Stimulated activated CD8-positive, alpha-beta memory T cell treated with anti-CD3 and anti-CD28 coated beads, Interleukin-7, amount 100 ng/mL, for 24 hours (primary cell): ENCODE results near the gene PELI3.
"Not testable (repeated sequence)": the region's sequence is repeated elsewhere in the genome, so short reads cannot be mapped to it uniquely, and the experiment has no call there.

Source experiments
- DNase-seq: peaks from one replicate; pipeline ENCODE4 v3.0.0-alpha.2; 2020; ENCODE audit warnings: low read depth

The PELI3 gene, protein sequence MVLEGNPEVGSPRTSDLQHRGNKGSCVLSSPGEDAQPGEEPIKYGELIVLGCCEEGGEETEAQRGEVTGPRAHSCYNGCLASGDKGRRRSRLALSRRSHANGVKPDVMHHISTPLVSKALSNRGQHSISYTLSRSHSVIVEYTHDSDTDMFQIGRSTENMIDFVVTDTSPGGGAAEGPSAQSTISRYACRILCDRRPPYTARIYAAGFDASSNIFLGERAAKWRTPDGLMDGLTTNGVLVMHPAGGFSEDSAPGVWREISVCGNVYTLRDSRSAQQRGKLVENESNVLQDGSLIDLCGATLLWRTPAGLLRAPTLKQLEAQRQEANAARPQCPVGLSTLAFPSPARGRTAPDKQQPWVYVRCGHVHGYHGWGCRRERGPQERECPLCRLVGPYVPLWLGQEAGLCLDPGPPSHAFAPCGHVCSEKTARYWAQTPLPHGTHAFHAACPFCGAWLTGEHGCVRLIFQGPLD

DNA sequence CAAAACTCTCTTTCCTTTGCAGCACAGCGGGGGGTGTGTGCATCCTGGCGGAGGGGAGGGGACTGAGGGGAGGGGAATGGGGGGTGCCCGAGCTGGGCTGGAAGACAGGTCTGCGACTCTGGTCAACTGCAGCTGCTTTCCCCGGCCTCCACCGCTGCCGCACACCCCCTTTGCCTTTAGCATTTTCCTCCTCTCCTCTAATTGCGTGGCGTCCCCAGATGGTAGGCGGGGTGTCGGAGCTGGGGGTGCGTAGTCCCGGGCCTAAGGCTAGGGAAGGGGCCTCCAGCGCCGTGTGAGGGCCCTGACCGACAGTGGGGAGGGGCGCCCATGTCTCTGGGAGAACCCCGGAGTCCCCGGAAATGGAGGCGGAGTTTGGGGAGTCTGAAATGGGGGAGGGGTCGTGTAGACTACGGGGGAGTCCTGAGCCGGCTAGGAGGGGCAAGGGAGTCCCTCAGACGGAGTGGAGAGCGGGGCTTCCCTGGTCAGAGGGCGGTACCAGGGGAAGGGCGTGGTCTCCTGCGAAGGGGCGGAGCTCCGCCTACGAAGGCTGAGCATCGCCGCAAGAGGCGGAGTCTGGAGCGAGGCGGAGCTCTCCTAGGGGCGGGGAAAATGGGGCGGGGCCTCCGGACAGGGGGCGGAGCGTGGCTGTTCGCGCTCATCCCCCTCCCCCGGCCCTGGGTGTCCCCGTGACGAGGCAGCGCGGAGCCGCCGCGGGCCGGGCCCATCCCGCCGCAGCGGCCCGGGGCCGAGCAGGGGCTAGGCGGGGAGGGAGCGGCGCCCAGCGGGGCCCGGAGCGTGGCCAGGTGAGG is at the start of gene PELI3:
TSS of gene PELI3 (plus strand) at position 681 of the 809 bp plus-strand sequence. CDS start 1,224 bp downstream, outside the sequence.
- DNase-seq = peak; percentile 91

DNA sequence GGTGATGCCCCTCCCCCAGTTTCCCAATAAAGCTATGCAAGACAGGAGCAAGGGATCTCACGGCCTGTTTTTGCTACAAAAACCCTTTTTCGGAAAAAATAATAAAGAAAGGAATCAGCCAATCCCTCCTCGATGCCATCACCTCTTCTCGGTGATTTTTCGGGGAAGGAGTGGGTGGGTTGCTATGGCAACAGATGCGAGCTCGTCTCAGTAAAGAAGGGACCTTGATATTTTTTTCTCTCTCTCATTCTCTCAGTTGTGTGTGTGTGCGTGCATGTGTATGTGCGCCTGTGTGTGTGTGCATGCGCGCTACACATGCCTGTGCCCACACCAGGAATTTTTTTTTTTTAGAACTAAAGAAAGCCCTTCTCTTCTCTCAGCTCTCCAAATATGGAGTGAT is 49.7 kb upstream of the PELI3 start:
- no peak for DNase-seq

DNA sequence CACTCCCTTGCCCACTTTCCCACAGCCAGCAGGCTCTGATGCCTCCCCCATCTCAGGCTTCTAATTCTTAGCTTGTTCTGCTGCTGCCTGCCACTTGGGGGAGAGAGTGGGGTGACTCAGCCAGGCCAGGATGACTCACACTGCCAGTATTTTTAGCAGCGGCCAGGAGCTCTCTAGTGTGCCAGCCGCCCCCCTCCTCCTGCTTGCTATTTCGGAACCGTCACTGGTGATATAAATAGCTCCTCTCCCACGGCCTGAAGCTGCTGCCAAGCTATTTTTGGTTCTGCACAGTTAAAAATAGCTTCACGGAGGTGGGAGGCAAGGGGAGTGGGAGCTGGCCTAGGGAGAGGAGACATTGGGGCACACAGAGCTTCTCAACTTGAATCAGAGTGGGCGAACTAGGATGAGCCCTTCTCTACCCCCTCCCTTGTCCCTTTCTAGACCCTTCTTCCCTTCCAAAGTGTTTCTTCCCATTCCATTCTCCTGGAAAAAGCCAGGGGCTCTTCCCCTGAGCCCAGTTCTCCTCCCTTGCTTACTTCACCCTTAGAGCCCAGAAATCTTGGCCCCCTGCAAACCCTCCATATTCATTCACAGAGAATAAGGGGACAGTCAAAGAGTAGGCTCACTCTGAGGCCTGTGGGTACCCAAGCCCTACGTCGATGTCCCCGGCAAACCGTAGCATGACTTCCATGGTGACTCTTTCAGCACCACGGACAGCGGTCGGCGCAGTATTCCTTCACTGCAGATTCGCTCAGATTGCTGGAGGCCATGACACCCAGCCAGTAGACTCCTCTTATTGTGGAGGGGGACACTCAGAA is 48.3 kb upstream of the PELI3 start:
- DNase-seq = peak; percentile 33

DNA sequence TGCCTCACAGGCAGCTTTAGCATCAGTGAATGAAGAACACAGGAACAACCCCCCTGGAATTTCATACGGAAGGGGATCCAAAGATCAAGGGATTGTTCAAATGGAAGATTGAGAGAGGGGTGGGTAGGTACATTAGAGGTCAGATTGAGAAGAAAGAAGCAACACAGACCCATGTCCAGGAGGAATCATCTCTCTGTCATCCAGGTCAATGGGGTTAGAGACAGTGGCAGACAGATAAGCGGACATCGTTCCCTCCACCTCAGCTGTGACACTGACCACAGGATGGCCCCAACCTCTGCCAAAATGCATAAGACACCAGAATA is 47.8 kb upstream of the PELI3 start:
- no peak for DNase-seq

DNA sequence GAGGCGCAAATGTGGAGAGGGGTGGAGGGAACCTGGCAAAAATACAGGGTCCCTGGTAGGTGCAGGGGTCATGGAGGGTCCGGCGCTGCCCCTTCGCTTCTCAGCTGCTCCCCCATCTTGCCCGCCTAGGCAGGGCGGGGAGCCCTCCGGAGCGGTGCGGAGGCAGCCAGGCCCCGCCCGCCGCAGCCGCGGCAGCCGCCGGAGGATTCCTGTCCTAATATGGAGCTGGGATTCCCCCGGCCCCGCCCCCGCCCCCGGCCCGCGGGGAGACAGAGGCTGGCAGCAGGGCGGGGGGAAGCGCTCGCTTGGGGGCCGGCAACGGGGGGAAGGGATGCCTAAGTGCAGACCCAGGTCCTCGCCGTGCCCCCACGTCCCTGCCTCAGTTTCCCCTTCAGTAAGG is 46.9 kb upstream of the PELI3 start:
- DNase-seq = no peak

DNA sequence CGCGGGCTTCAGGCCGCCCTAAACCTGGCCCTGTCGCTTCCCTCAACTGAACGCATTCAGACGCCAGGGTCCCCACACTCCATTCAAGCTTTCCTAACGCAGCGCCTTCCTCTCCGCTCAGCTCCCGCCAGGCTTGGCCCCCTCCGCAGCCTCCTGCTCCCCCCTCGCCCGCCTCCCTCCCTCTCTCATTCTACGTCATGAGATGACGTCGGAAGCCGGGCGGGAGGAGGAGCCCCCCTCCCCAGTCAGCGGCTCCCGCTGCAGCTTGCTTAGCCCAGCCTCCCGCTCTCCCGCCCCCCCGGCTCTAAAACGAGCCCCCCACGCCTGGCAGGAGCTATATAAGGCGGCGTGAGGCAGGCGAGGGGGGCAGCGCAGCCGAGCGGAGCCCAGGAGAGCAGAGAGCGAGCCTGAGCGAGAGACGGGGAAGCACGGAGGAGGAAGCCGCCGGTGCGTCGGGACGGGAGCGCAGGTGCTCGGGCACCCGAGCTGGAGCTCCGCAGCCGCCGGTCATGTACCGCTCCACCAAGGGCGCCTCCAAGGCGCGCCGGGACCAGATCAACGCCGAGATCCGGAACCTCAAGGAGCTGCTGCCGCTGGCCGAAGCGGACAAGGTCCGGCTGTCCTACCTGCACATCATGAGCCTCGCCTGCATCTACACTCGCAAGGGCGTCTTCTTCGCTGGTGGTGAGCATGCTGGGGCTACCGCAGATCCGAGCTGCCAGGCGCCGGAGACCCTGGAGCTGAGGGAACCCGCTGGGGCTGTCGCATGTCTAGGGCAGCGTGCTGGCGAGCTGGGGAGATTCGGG is 45.8 kb upstream of the PELI3 start, which contains the start of gene NPAS4:
TSS of gene NPAS4 (plus strand) at position 365 of the 806 bp plus-strand sequence. CDS start at position 510, 145 bp downstream.
- no peak for DNase-seq

DNA sequence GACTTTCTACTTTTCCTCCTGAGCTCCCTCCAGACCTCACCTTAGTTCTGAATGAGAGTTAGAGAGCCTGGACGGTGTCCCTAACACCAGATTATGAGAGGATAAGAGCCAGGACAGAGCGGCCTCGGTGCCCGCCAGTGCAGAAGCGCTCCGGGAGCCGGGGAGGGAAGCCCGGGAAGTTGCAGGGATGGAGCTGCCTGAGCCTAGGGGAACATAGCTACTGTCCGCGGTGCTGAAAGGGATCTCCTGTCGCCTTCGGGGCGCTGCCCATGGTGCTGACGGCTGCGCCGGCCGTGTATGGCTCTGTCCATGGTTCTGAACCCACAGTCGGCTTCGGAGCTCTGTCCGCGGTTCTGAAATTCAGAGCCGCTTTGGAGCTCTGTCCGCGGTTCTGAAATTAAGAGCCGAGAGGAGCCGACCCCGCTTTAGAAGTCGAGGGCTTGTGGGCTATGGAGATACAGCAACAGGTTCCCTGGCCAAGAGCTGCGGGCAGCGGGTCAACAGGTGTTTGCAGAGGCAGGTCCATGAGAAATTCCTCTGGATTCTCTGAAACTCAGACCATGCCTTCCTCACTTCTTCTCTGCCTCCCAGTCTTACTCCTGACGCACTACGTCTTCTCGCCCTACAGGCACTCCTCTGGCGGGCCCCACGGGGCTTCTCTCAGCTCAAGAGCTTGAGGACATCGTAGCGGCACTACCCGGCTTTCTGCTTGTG is 45.1 kb upstream of the PELI3 start:
- DNase-seq = peak; percentile 76

DNA sequence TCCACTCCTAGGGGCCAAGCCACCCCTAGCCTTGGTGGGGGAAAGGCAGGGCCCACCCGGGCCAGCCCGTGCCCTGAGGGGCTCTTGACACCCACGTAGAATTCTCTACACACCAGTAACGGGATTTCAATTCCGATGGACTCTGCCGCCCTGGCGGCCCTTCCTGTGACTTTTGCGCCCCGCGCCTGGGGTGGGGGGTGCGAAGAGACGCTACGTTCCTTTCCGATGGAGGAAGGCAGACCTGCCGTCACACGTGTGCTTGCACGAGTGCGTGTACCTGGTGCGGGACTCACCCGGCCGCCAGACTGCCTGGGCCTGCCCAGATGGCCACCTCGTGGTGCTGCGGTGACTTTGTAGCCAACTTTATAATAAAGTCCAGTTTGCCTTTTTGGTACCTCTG is 40.4 kb upstream of the PELI3 start:
- no peak for DNase-seq

DNA sequence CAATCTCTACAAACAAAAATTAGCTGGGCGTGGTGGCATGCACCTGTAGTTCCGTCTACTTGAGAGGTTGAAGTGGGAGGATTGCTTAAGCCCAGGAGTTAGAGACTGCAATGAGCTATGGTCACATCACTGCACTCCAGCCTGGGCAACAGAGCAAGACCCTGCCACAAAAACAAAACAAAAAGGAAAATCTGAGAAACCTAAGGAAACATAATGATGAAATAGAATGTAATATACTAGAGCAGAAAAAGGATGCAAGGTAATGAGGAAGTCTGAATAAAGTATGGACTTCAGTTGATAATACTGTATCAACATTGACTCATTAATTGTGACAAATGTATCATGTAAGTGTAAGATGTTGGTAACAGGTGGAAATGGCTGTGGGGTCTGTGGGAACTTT is 37.8 kb upstream of the PELI3 start:
- no peak for DNase-seq

DNA sequence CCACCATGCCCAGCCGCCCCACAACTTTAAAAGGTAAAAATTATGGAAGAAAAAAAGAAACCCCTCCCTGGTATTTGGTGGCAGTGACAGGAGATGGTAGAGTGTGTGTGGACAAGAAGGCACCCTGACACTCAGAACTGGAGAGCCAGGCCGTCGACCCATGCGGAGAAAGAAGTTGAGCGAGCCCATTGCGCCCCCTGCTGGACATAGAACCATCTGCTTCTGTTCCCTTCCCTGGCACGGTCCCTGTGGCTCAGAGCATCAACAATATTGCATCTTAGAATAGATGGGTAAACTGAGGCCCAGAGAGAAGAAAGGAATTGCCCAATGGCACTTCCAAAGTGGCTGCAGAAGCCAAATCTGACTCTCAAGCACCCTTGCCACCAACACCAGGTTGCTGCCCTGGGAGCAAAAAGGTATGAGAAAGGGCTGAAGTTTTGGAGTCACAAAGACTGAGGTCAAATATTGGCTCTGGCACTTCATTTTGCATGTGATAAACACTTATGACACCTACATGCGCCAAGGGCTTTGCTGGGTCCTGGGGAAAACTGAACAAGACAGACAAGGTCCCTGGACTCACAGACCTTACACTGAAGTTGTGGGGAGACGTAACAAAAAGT is 36.6 kb upstream of the PELI3 start:
- peak; percentile 73 for DNase-seq

DNA sequence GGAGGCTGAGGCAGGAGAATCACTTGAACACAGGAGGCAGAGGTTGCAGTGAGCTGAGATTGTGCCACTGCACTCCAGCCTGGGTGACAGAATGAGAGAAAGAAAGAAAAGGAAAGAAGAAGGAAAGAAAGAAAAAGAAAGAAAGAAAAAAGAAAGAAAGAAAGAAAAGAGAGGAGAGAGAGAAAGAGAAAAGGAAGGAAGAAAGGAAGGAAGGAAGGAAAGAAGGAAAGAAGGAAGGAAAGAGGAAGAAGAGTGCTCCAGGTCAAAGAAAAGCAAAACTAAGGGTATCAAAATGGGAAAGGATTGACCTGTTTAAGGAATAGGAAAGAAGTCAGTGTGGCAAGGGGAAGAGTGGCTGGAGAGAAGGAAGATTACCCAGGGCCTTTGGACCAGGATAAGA is 35.4 kb upstream of the PELI3 start:
- not testable (repeated sequence) for DNase-seq

DNA sequence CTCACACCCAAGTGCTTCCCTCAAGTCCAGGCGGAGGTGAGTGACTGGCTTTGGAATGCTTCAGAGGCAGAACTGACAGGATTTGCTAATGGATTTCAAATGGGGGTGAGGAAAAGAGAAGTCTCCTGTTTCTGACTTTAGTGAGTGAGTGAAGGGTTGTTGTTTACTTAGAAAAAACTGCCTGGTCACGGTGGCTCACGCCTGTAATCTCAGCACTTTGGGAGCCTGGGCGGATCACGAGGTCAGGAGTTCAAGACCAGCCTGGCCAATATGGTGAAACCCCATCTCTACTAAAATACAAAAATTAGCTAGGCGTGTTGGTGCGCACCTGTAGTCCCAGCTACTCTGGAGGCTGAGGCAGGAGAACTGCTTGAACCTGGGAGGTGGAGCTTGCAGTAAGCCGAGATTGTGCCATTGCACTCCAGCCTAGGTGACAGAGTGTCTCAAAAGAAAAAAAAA is 34.8 kb upstream of the PELI3 start:
- DNase-seq = not testable (repeated sequence)

DNA sequence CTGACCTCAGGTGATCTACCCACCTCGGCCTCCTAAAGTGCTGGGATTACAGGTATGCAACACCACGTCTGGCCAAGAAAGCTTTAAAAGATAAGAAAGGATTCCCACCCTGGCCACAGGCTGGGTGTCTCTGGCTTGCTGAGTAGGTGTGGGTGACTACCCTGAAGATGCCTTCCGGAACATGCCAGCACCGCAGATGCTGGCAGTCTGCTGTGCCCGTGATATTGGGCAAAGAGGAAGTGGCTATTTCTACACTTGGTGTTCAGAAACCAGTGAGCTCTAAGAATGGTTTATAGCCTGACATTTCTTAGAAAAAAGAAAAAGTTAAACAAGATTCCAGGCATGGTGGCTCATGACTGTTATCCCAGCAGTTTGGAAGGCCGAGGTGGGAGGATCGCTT is 34.1 kb upstream of the PELI3 start:
- no peak for DNase-seq

DNA sequence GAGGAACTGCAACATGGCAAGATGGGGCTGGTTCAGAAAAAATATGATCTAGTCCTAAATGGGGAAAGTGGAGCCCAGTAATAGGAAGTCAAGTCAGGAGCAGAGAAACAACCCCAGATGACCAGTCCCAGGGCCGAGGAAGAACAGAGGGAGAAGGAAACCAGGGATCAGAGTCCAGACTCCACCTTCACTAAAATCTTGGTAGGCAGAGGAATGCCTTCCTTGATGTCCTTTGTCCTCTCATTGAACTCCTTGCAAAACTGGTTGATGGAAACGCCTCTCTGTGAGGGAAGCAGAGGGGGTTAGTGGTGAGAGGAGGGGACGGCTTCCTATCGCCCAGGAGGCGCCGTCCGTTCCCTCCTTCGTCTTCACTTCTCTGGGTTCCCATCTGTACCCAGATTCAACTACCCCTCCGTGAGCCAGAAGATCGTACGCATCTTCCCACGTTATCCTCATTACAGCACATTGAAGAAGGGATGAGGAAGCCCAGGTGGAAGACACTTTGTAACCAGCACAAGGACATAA is 28.7 kb upstream of the PELI3 start:
- no peak for DNase-seq

DNA sequence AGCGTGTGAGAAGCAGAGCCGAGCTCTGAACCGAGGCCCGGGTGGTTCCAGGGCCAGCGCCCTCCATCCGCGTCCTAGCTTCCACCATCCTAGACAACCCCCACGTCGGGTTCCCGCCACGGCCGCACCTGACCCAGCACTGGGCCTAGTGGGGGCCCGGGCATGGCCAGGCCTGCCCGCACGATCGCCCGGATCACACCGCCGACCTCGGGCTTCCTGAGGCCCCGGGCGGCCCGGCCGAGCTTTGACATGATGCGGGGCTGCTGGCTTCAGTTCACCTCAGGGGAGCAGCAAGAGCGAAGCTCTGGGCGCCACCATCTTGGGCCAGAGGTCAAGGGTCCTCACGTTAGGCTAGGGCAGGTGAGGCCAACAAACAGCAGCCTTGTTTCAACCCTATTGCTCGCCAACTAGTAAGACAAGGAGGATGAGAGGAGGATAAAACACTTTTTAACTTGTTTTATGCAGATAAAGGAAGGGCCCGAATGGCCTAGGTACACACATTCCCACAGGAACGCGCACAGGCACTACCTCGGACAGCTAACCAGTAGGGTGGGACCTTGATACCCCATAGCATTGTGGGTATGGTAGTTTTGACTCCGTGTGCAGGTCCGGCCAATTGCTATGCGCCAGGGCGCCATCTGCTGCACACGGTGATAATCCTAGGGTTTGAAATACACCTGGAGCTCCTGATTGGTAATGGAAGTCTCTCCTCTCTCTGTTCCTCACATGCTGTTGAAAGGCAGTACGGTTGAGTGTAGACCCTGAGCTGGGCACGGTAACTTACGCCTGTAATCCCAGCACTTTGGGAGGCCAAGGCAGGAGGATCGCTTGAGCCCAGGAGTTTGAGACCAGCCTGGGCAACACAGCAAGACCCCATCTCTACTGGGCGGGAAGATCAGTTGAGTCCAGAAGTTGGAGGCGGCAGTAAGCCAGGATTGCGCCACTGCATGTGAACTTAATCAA is 27.9 kb upstream of the PELI3 start, which contains the start of gene MRPL11:
TSS of gene MRPL11 (minus strand) at position 345 of the 963 bp plus-strand sequence. CDS start at position 251, 94 bp downstream.
- DNase-seq = peak; percentile 75

DNA sequence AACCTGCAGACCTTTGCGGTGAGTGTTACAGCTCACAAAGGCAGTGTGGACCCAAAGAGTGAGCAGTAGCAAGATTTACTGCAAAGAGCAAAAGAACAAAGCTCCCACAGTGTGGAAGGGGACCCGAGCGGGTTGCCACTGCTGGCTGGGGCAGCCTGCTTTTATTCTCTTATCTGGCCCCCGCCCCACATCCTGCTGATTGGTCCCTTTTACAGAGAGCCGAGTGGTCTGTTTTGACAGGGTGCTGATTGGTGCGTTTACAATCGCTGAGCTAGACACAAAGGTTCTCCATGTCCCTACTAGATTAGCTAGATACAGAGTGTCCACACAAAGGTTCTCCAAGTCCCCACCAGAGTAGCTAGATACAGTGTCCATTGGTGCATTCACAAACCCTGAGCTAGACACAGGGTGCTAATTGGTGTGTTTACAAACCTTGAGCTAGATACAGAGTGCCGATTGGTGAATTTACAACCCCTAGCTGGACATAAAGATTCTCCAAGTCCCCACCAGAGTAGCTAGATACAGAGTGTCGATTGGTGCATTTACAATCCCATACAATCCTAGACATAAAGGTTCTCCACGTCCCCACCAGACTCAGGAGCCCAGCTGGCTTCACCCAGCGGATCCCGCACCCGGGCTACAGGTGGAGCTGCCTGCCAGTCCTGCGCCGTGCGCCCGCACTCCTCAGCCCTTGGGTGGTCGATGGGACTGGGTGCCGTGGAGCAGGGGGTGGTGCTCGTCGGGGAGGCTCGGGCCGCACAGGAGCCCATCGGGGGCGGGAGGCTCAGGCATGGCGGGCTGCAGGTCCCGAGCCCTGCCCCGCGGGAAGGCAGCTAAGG is 26.4 kb upstream of the PELI3 start:
- DNase-seq = not testable (repeated sequence)

DNA sequence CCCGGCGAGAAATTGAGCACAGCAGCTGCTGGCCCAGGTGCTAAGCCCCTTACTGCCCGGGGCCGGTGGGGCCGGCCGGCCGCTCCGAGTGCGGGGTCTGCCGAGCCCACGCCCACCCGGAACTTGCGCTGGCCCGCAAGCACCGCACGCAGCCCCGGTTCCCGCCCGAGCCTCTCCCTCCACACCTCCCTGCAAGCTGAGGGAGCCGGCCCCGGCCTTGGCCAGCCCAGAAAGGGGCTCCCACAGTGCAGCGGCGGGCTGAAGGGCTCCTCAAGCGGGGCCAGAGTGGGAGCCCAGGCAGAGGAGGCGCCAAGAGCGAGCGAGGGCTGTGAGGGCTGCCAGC is 25.8 kb upstream of the PELI3 start:
- not testable (repeated sequence) for DNase-seq

DNA sequence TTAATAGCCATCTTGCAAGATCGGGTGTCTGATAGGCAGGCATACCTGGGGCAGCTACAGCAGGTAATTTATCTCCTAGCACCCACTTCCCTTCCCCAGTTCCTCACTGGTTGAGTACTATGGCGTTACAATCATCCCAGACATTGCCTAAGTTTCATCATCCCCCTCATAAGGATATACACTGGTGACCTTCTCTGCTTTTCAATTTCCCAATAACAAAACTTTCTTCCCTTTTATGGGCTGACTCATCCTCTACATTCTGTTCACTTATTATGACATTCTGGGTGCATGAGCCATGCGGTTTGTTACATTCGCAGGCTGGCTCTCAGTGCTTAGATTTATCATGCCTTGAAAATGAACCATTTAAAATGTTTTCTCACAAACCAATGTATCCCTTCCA is 23.1 kb upstream of the PELI3 start:
- DNase-seq = no peak
